Body of pancreas (tissue), 4 donors: Measurements from ENCODE around the gene NR2F1-AS1.

ENCODE experiments used
- CTCF ChIP-seq, 7 experiments: fragments of 450-650 bp in 4 of 7; fragments of 200-600 bp in 3 of 7; sonication (generic) in 3 of 7; IDR thresholded peaks; one replicate each; pipeline ENCODE4 v1.5.1; 2016 to 2019; ENCODE audit warnings: antibody characterized with exemption in 7 of 7
- POLR2A ChIP-seq, 3 donors: fragments of 450-650 bp; IDR thresholded peaks; one replicate each; pipeline ENCODE4 v1.6.1; 2016; ENCODE audit warnings: antibody characterized with exemption in 3 of 3, mild to moderate bottlenecking in 2 of 3

DNA sequence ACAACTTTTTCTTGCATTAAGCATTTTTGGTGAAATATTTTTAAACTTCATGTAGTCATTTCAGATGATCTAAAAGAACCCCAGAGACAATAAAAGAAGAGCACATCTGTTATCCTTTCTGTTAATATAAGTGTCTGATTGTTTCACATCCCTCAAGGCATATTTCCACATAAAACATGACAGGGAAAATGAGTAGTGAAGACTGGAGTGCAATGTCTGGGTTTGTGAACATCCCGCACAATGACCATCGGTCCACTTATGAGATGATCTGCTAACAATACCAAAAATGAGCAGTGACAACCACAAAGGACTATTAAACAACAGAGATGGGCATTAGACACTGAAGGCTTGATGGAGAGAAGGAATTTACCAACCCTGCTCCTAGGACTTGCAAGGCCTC lies 209.1 kb downstream of the NR2F1-AS1 start:
- TF ChIP-seq CTCF (IDR thresholded peaks at IDR 0.05) (no peak), POLR2A (IDR thresholded peaks at IDR 0.05) (no peak)
